WTC11 (cell line): ENCODE data around the gene NSUN2.

Experiments
- GRHL2 ChIP-seq: fragments of 250-450 bp; sonication (Bioruptor Pico); IDR thresholded peaks from 2 replicates; pipeline ENCODE4 v1.8.0; 2022; ENCODE audit warnings: mild to moderate bottlenecking, moderate library complexity; ENCODE audit not compliant: insufficient replicate concordance, severe bottlenecking
- TF ChIP-seq, protein P1 (sequence below): fragments of 200-600 bp; IDR thresholded peaks from 2 replicates; pipeline ENCODE4 v1.8.0; 2022; ENCODE audit warnings: antibody characterized with exemption
- TF ChIP-seq, protein P2 (sequence below): sonication (generic); formaldehyde crosslinking; IDR thresholded peaks from 2 replicates; pipeline ENCODE4 v1.8.1; 2023; ENCODE audit warnings: mild to moderate bottlenecking, missing genetic modification reagents, moderate library complexity
- TF ChIP-seq, protein P3 (sequence below): sonication (generic); formaldehyde crosslinking; IDR thresholded peaks from 2 replicates; pipeline ENCODE4 v1.8.0; 2022; ENCODE audit warnings: mild to moderate bottlenecking, missing genetic modification reagents
- TF ChIP-seq, protein P4 (sequence below): sonication (generic); formaldehyde crosslinking; IDR thresholded peaks from 2 replicates; pipeline ENCODE4 v1.8.1; 2022; ENCODE audit warnings: low read depth, missing genetic modification reagents, borderline replicate concordance

- TF ChIP-seq GRHL2, result no peak
- TF ChIP-seq, protein P1, sequence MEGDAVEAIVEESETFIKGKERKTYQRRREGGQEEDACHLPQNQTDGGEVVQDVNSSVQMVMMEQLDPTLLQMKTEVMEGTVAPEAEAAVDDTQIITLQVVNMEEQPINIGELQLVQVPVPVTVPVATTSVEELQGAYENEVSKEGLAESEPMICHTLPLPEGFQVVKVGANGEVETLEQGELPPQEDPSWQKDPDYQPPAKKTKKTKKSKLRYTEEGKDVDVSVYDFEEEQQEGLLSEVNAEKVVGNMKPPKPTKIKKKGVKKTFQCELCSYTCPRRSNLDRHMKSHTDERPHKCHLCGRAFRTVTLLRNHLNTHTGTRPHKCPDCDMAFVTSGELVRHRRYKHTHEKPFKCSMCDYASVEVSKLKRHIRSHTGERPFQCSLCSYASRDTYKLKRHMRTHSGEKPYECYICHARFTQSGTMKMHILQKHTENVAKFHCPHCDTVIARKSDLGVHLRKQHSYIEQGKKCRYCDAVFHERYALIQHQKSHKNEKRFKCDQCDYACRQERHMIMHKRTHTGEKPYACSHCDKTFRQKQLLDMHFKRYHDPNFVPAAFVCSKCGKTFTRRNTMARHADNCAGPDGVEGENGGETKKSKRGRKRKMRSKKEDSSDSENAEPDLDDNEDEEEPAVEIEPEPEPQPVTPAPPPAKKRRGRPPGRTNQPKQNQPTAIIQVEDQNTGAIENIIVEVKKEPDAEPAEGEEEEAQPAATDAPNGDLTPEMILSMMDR, result no peak
- TF ChIP-seq, protein P2, sequence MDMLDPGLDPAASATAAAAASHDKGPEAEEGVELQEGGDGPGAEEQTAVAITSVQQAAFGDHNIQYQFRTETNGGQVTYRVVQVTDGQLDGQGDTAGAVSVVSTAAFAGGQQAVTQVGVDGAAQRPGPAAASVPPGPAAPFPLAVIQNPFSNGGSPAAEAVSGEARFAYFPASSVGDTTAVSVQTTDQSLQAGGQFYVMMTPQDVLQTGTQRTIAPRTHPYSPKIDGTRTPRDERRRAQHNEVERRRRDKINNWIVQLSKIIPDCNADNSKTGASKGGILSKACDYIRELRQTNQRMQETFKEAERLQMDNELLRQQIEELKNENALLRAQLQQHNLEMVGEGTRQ (CRISPR knock-in tag), result no peak
- TF ChIP-seq, protein P3, sequence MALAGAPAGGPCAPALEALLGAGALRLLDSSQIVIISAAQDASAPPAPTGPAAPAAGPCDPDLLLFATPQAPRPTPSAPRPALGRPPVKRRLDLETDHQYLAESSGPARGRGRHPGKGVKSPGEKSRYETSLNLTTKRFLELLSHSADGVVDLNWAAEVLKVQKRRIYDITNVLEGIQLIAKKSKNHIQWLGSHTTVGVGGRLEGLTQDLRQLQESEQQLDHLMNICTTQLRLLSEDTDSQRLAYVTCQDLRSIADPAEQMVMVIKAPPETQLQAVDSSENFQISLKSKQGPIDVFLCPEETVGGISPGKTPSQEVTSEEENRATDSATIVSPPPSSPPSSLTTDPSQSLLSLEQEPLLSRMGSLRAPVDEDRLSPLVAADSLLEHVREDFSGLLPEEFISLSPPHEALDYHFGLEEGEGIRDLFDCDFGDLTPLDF (CRISPR knock-in tag), result no peak
- TF ChIP-seq, protein P4, sequence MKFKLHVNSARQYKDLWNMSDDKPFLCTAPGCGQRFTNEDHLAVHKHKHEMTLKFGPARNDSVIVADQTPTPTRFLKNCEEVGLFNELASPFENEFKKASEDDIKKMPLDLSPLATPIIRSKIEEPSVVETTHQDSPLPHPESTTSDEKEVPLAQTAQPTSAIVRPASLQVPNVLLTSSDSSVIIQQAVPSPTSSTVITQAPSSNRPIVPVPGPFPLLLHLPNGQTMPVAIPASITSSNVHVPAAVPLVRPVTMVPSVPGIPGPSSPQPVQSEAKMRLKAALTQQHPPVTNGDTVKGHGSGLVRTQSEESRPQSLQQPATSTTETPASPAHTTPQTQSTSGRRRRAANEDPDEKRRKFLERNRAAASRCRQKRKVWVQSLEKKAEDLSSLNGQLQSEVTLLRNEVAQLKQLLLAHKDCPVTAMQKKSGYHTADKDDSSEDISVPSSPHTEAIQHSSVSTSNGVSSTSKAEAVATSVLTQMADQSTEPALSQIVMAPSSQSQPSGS (CRISPR knock-in tag), result no peak
Observed at GRCh38 chr5:6682239-6682638, 49.4 kb upstream of the NSUN2 start.
